Progenitor cell of endocrine pancreas (in vitro differentiated cells): ENCODE data around the gene KLHL40. TPM values are rescaled to one million over a fixed set of nuclear protein-coding genes. Genes with fewer than 3 reads are reported as not detected.

Source experiments
- DNase-seq: peaks from one replicate; pipeline ENCODE4 v3.0.0; 2021; ENCODE audit warnings: low spot score; ENCODE audit not compliant: unreplicated experiment
- H3K27ac Mint-ChIP-seq: 2 replicates; pipeline ENCODE4 v1.8.0; 2021; ENCODE audit warnings: mild to moderate bottlenecking, moderate library complexity, mixed read lengths
- H3K27me3 Mint-ChIP-seq: 2 replicates; pipeline ENCODE4 v1.8.0; 2021; ENCODE audit warnings: mixed read lengths
- H3K36me3 Mint-ChIP-seq: 2 replicates; pipeline ENCODE4 v1.8.0; 2022; ENCODE audit warnings: mixed read lengths; ENCODE audit not compliant: insufficient read depth
- H3K4me1 Mint-ChIP-seq: 2 replicates; pipeline ENCODE4 v1.8.0; 2021; ENCODE audit warnings: low read depth, mixed read lengths
- H3K4me3 Mint-ChIP-seq: 2 replicates; pipeline ENCODE4 v1.8.0; 2021; ENCODE audit warnings: low read depth, mild to moderate bottlenecking, moderate library complexity, mixed read lengths
- H3K9me3 Mint-ChIP-seq: 2 replicates; pipeline ENCODE4 v1.8.0; 2021; ENCODE audit warnings: low read depth, mixed read lengths
- CTCF ChIP-seq: fragments of 200-600 bp; sonication (generic); IDR thresholded peaks from one replicate; pipeline ENCODE4 v1.5.0; 2021; ENCODE audit warnings: antibody characterized with exemption, mild to moderate bottlenecking; ENCODE audit not compliant: unreplicated experiment
- total RNA-seq: library from RNA; stranded (reverse); gene quantifications from 2 replicates; pipeline ENCODE4 v1.2.1, GENCODE V29; 2021

The KLHL40 gene
- total RNA-seq, 1 donor from 2014 or later: not detected

GRCh38 chr3:42662037-42662812, 23.1 kb upstream of the KLHL40 start:
- Mint-ChIP-seq H3K27ac (no peak overlapping the region), H3K36me3 (peaks cover 2% of the 10 kb centered on the region), H3K27me3 (no peaks in the 10 kb centered on the region), H3K4me1 (no peaks in the 10 kb centered on the region), H3K9me3 (no peaks in the 10 kb centered on the region), H3K4me3 (no peak overlapping the region)
- DNase-seq: no peak
- no peak for TF ChIP-seq CTCF

- Mint-ChIP-seq H3K9me3 (no peaks in the 10 kb centered on the region), H3K4me3 (no peak overlapping the region), H3K27ac (no peak overlapping the region), H3K27me3 (no peaks in the 10 kb centered on the region), H3K36me3 (peaks cover 2% of the 10 kb centered on the region), H3K4me1 (no peaks in the 10 kb centered on the region)
- no peak for TF ChIP-seq CTCF
- no peak for DNase-seq
Observed at GRCh38 chr3:42662813-42663535, 22.4 kb upstream of the KLHL40 start.

GRCh38 chr3:42663581-42664437, 21.5 kb upstream of the KLHL40 start:
- DNase-seq: no peak
- Mint-ChIP-seq H3K27me3 (peaks cover under 1% of the 10 kb centered on the region), H3K27ac (no peak overlapping the region)

DNA sequence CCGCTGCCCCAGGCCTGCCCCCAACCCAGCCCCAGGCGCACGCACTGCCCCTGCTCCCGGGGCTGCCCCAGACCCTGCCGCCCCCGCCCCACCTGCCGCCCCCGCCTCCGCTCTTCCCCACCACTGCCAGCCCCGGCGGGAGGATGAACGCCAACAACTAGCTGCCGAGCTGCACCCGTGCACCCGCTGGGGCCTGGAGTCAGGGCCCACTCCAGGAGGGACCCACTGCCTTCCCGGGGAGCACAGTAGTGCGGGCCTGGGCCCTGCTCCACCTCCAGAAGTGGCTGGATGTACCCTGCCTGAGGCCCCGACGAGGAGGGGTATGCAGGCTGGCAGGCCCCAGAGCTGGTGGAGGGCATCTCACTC, 20.9 kb upstream of the KLHL40 start:
- Mint-ChIP-seq H3K9me3 (no peaks in the 10 kb centered on the region), H3K27ac (no peak overlapping the region), H3K36me3 (peaks cover 2% of the 10 kb centered on the region), H3K27me3 (peaks cover 2% of the 10 kb centered on the region), H3K4me3 (no peak overlapping the region), H3K4me1 (no peaks in the 10 kb centered on the region)
- DNase-seq: no peak
- no peak for TF ChIP-seq CTCF

More at GRCh38 chr3:42663581-42664437, 21.5 kb upstream of the KLHL40 start:
- Mint-ChIP-seq H3K4me1 (no peaks in the 10 kb centered on the region), H3K36me3 (peaks cover 2% of the 10 kb centered on the region), H3K9me3 (no peaks in the 10 kb centered on the region), H3K4me3 (no peak overlapping the region)
- no peak for TF ChIP-seq CTCF
